K562 (cell line): ENCODE measurements around the gene METTL15. TPM values are rescaled to one million over a fixed set of nuclear protein-coding genes. Genes with fewer than 3 reads are reported as not detected.
"Not testable (repeated sequence)": the region's sequence is repeated elsewhere in the genome, so short reads cannot be mapped to it uniquely, and the experiment has no call there.

ENCODE experiments used
- ATAC-seq: fragments of 200-7000 bp; cut with Tn5 transposase; 3 replicates; pipeline ENCODE4 v1.9.1; 2020; ENCODE audit warnings: moderate library complexity
- BruUV-seq: library from RNA; stranded (reverse); fragments of 400-500 nt; replicated peaks from 2 replicates; lab custom pipeline; 2021; lab: Mats Ljungman, UMichigan
- CTCF ChIA-PET: fragments of 300-600 bp; formaldehyde crosslinking; extraction: SDS; loops from one replicate; lab custom pipeline; 2021; ENCODE audit warnings: low intra/inter-chr PET ratio; lab: Yijun Ruan, JAX
- POLR2A ChIA-PET: fragments of 300-600, 350-650 bp; sonication (Branson Sonifier 250); formaldehyde crosslinking; extraction: SDS; loops from one replicate; lab custom pipeline; 2021; ENCODE audit warnings: antibody characterized with exemption, inconsistent platforms; lab: Yijun Ruan, JAX
- DNase-seq, 4 experiments: peaks; one replicate each; pipeline versions ENCODE4 v3.0.0 to v3.0.0-alpha.2; 2011 to 2018; ENCODE audit warnings: low spot score in 3 of 4, mixed read lengths in 3 of 4; ENCODE audit errors: extremely low read depth in 1 of 4
- FAIRE-seq: peaks from 2 replicates; lab custom pipeline; 2011; peaks lifted over from hg19 to GRCh38; lab: Jason Lieb, UNC
- H2AFZ ChIP-seq: 2 replicates; pipeline ENCODE4 v1.6.0; 2011; ENCODE audit warnings: low read depth, low read length, control low read depth, inconsistent platforms
- H3K27ac ChIP-seq: fragments of 200-600 bp; 3 replicates; pipeline ENCODE4 v1.8.0; 2011; ENCODE audit warnings: low read depth, mild to moderate bottlenecking, control low read depth, inconsistent platforms, low read length, moderate library complexity, mixed read lengths; ENCODE audit errors: extremely low read depth
- H3K27me3 ChIP-seq, 2 experiments: fragments of 300-600 bp in 1 of 2; 2 replicates in 1 of 2; 3 replicates in 1 of 2; pipeline versions ENCODE4 v1.6.0 to v1.8.0; 2011; ENCODE audit warnings: inconsistent platforms in 2 of 2, low read length in 2 of 2, mild to moderate bottlenecking in 1 of 2, mixed read lengths in 1 of 2, moderate library complexity in 1 of 2; ENCODE audit not compliant: control insufficient read depth in 2 of 2, insufficient read depth in 2 of 2
- H3K36me3 ChIP-seq: fragments of 300-600 bp; 3 replicates; pipeline ENCODE4 v1.8.0; 2011; ENCODE audit warnings: mild to moderate bottlenecking, low read length, inconsistent platforms; ENCODE audit not compliant: control insufficient read depth, insufficient read depth
- H3K4me1 ChIP-seq, 2 experiments: fragments of 200-600 bp in 1 of 2; replicated peaks in 1 of 2; 2 replicates in 1 of 2; 3 replicates in 1 of 2; pipeline versions ENCODE4 v1.5.1 to v1.8.0; 2011; ENCODE audit warnings: inconsistent platforms in 2 of 2, low read length in 2 of 2, mild to moderate bottlenecking in 1 of 2, mixed read lengths in 1 of 2, moderate library complexity in 1 of 2; ENCODE audit not compliant: control insufficient read depth in 2 of 2, insufficient read depth in 2 of 2
- H3K4me2 ChIP-seq: 2 replicates; pipeline ENCODE4 v1.6.1; 2011; ENCODE audit warnings: low read length, control low read depth, inconsistent platforms, mixed read lengths; ENCODE audit not compliant: insufficient read depth
- H3K4me3 ChIP-seq: fragments of 200-600 bp; sonication (generic), shearing (Covaris generic); 2 replicates; pipeline ENCODE4 v1.5.1; 2016; ENCODE audit warnings: control low read depth, inconsistent platforms
- H3K79me2 ChIP-seq: fragments of 200-600 bp; 3 replicates; pipeline ENCODE4 v1.8.0; 2011; ENCODE audit warnings: low read length, inconsistent platforms; ENCODE audit not compliant: control insufficient read depth, insufficient read depth
- H3K9ac ChIP-seq, 2 experiments: 2 replicates each; pipeline versions ENCODE4 v1.6.0 to v1.6.1; 2011; ENCODE audit warnings: low read depth in 2 of 2, low read length in 2 of 2, control low read depth in 1 of 2, inconsistent platforms in 1 of 2, mild to moderate bottlenecking in 1 of 2, mixed read lengths in 1 of 2; ENCODE audit not compliant: insufficient read depth in 1 of 2
- H3K9me1 ChIP-seq: one replicate; pipeline ENCODE4 v1.6.0; 2011; ENCODE audit warnings: inconsistent platforms, mild to moderate bottlenecking, low read length, moderate library complexity; ENCODE audit not compliant: control insufficient read depth, insufficient read depth
- H3K9me3 ChIP-seq: replicated peaks from 2 replicates; pipeline ENCODE4 v1.5.1; 2011; ENCODE audit warnings: low read depth, low read length, inconsistent platforms; ENCODE audit not compliant: control insufficient read depth, insufficient read depth
- H4K20me1 ChIP-seq: replicated peaks from 2 replicates; pipeline ENCODE4 v1.6.1; 2011; ENCODE audit warnings: low read length, inconsistent platforms, mixed read lengths; ENCODE audit not compliant: control insufficient read depth, insufficient read depth
- ADNP ChIP-seq: fragments of 200-800 bp; sonication (Bioruptor generic); IDR thresholded peaks from 2 replicates; pipeline ENCODE4 v1.6.1; 2016; ENCODE audit warnings: missing genetic modification characterization, missing compliant biosample characterization
- BHLHE40 ChIP-seq: IDR thresholded peaks from 2 replicates; pipeline ENCODE4 v1.6.1; 2011; ENCODE audit warnings: low read length, improper control_type of control experiment
- NCOA4 ChIP-seq: fragments of 450-650 bp; IDR thresholded peaks from 2 replicates; pipeline ENCODE4 v1.6.1; 2018; ENCODE audit warnings: mild to moderate bottlenecking; ENCODE audit not compliant: partially characterized antibody
- NFE2 ChIP-seq: IDR thresholded peaks from 2 replicates; pipeline ENCODE4 v1.6.1; 2014; ENCODE audit warnings: antibody characterized with exemption, low read depth
- RBFOX2 ChIP-seq: fragments of 200-400 bp; formaldehyde crosslinking; IDR thresholded peaks from 2 replicates; pipeline ENCODE4 v1.6.1; 2017; ENCODE audit warnings: low read depth, mild to moderate bottlenecking, low read length, moderate library complexity
- THRAP3 ChIP-seq: fragments of 450-650 bp; IDR thresholded peaks from 2 replicates; pipeline ENCODE4 v1.6.1; 2016; ENCODE audit warnings: mild to moderate bottlenecking, inconsistent platforms, borderline replicate concordance
- ZC3H11A ChIP-seq: IDR thresholded peaks from 2 replicates; pipeline ENCODE4 v1.6.1; 2012; ENCODE audit warnings: low read depth, low read length, improper control_type of control experiment
- ZFP36 ChIP-seq: fragments of 150-350 bp; IDR thresholded peaks from 2 replicates; pipeline ENCODE4 v1.6.1; 2018; ENCODE audit warnings: low read length, low read depth; ENCODE audit not compliant: partially characterized antibody
- ZNF146 ChIP-seq: IDR thresholded peaks from one replicate; pipeline ENCODE4 v1.6.1; 2018; ENCODE audit warnings: missing compliant biosample characterization; ENCODE audit not compliant: unreplicated experiment
- ZNF584 ChIP-seq: fragments of 200-800 bp; sonication (Bioruptor generic); IDR thresholded peaks from 2 replicates; pipeline ENCODE4 v1.6.1; 2016; ENCODE audit warnings: low read depth, mild to moderate bottlenecking, missing genetic modification characterization, missing compliant biosample characterization
- ZNF764 ChIP-seq: fragments of 250-450 bp; sonication (Bioruptor Pico); IDR thresholded peaks from 2 replicates; pipeline ENCODE4 v1.4.0; 2020; ENCODE audit warnings: low read depth, mild to moderate bottlenecking, moderate library complexity
- ZZZ3 ChIP-seq: fragments of 450-650 bp; IDR thresholded peaks from 2 replicates; pipeline ENCODE4 v1.6.1; 2016; ENCODE audit warnings: antibody characterized with exemption, mild to moderate bottlenecking, moderate library complexity
- whole genome bisulfite sequencing: fragments of 100-300 bp; shearing (Covaris generic); methylation state at CpG from one replicate; pipeline ENCODE4 v1.1.6; 2016; ENCODE audit warnings: low coverage, mixed read lengths; ENCODE audit not compliant: insufficient coverage; ENCODE audit errors: missing lambda C conversion rate; 5-methylcytosine and 5-hydroxymethylcytosine counted together
- in situ Hi-C: fragments of 300-500 bp; cut with MboI; formaldehyde crosslinking; loops from 4 replicates; pipeline ENCODE4 v1.15.0; 2018; ENCODE audit warnings: inconsistent platforms, mixed read lengths
- intact Hi-C: fragments of 100-400 bp; cut with micrococcal nuclease; formaldehyde crosslinking; loops from 2 replicates; pipeline ENCODE4 v1.14.2; 2022
- polyA plus RNA-seq, 8 experiments: library from polyadenylated mRNA; depleted of rRNA in 4 of 8; stranded (reverse) in 5 of 8; unstranded in 3 of 8; fragments of >200 nt; fragmentation: Nextera tagmentation in 2 of 8; fragmentation: Illumina TruSeq in 1 of 8; extraction: Ambion mirVana in 2 of 8; extraction: Trizol in 1 of 8; gene quantifications; 2 replicates each; pipeline versions ENCODE4 v1.2.1 to v1.2.3, GENCODE V29; 2011 to 2014; ENCODE audit warnings: inconsistent platforms in 1 of 8, missing spikeins in 1 of 8
- total RNA-seq, 7 experiments: library from RNA; depleted of rRNA in 6 of 7; stranded (reverse); fragments of >200 nt in 6 of 7; fragmentation: Illumina TruSeq in 2 of 7; extraction: Trizol in 2 of 7; gene quantifications; 2 replicates each; pipeline versions ENCODE4 v1.2.1 to v1.2.3, GENCODE V29; 2011 to 2021; ENCODE audit warnings: low replicate concordance in 1 of 7
- TF ChIP-seq, protein P1 (sequence below): fragments of 250-450 bp; sonication (Bioruptor Pico); IDR thresholded peaks from 2 replicates; pipeline ENCODE4 v1.8.0; 2022; ENCODE audit warnings: moderate library complexity, mild to moderate bottlenecking, inconsistent platforms

Gene METTL15
- total and polyA plus RNA-seq, 9 of the 15 experiments (the other 6 are each of a cell fraction or from before 2014, with no cell fraction given): 10.7 to 21.7 (median 15.9) TPM

GRCh38 chr11:28102300-28102699, 5.9 kb upstream of the METTL15 start:
- H3K4me1 ChIP-seq, H3K9me3 ChIP-seq, H3K9ac ChIP-seq, in situ Hi-C loops, H3K27ac ChIP-seq, POLR2A ChIA-PET, H3K9me1 ChIP-seq, CTCF ChIA-PET, DNase-seq, H2AFZ ChIP-seq, H3K27me3 ChIP-seq, intact Hi-C loops, ATAC-seq, H3K4me3 ChIP-seq, H4K20me1 ChIP-seq, FAIRE-seq, BruUV-seq, H3K4me2 ChIP-seq: not testable (repeated sequence)
- peaks cover 14% of the 10 kb centered on the region; the same call in 1 of the 3 replicates for H3K36me3 ChIP-seq
- 63% methylated on average over 4 of the region's 4 CpGs for WGBS
- H3K79me2 ChIP-seq: peaks cover 100% of the 10 kb centered on the region
- 0 out of 2 replicates have a peak, but pooled peaks have one; percentile 9 for TF ChIP-seq NFE2

- no TSS peak for BruUV-seq
- 26% methylated on average over 1 of the region's 1 CpG for WGBS
- POLR2A ChIA-PET: interaction anchor here (0.9 kb wide), 1 partner anchor 36 kb away, joined by 3 read pairs; no protein-coding TSS in a partner anchor
These were observed 3.8 kb upstream of the METTL15 start for GRCh38 chr11:28104425-28104824.

More at GRCh38 chr11:28104425-28104824, 3.8 kb upstream of the METTL15 start:
- Histone ChIP-seq H3K27me3 (no peaks in the 10 kb centered on the region), H3K4me2 (peak overlapping the region; percentile 57), H3K4me1 (peaks cover 0 to 4% of the 10 kb centered on the region in 2 experiments; a peak in 3 of 5 replicates), H3K79me2 (peaks cover 98% of the 10 kb centered on the region), H4K20me1 (no peaks in the 10 kb centered on the region), H3K27ac (peak overlapping the region; percentile 48; the same call in 1 of the 3 replicates), H3K36me3 (peaks cover 3% of the 10 kb centered on the region; the same call in 1 of the 3 replicates), H2AFZ (peak overlapping the region; percentile 18; the same call in 1 of the 2 replicates), H3K4me3 (no peak overlapping the region), H3K9me3 (no peaks in the 10 kb centered on the region), H3K9me1 (no peaks in the 10 kb centered on the region), H3K9ac (peak overlapping the region in 1 of 2 experiments; percentile 98; a peak in 2 of 4 replicates)
- no peak for DNase-seq
- TF ChIP-seq BHLHE40 (no peak), ZFP36 (no peak), ZC3H11A (no peak), ADNP (no peak), RBFOX2 (no peak), ZZZ3 (no peak), THRAP3 (no peak), ZNF764 (CRISPR knock-in tag) (no peak), ZNF146 (CRISPR knock-in tag) (no peak), NCOA4 (no peak), ZNF584 (CRISPR knock-in tag) (no peak)
- TF ChIP-seq, protein P1, sequence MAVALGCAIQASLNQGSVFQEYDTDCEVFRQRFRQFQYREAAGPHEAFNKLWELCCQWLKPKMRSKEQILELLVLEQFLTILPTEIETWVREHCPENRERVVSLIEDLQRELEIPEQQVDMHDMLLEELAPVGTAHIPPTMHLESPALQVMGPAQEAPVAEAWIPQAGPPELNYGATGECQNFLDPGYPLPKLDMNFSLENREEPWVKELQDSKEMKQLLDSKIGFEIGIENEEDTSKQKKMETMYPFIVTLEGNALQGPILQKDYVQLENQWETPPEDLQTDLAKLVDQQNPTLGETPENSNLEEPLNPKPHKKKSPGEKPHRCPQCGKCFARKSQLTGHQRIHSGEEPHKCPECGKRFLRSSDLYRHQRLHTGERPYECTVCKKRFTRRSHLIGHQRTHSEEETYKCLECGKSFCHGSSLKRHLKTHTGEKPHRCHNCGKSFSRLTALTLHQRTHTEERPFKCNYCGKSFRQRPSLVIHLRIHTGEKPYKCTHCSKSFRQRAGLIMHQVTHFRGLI: no peak
- FAIRE-seq: no peak
- in situ Hi-C loops: no loop called here
- ATAC-seq: no peak
- CTCF ChIA-PET: no interaction called here
- intact Hi-C loops: no loop called here
